Spleen (tissue), 11 donors: ENCODE measurements around the gene DYRK1A. TPM values are rescaled to one million over a fixed set of nuclear protein-coding genes. Genes with fewer than 3 reads are reported as not detected.

Experiments used
- DNase-seq: peaks from one replicate; pipeline ENCODE4 v3.0.0-alpha.2; 2020
- H3K27ac ChIP-seq, 8 donors: fragments of 200-600 bp; sonication (generic) in 7 of 8; 1 replicate in 4 of 8; 2 replicates in 4 of 8; pipeline versions ENCODE4 v1.5.0 to v1.8.0; 2016 to 2021; ENCODE audit warnings: inconsistent platforms in 4 of 8, mild to moderate bottlenecking in 4 of 8, moderate library complexity in 1 of 8
- H3K27me3 ChIP-seq, 7 donors: fragments of 200-600 bp; sonication (generic) in 6 of 7; replicated peaks in 1 of 7; 1 replicate in 4 of 7; 2 replicates in 3 of 7; pipeline versions ENCODE4 v1.5.0 to v1.8.0; 2016 to 2021; ENCODE audit warnings: inconsistent platforms in 3 of 7, mild to moderate bottlenecking in 1 of 7
- H3K36me3 ChIP-seq, 6 donors: fragments of 200-600 bp; sonication (generic) in 5 of 6; 1 replicate in 4 of 6; 2 replicates in 2 of 6; pipeline versions ENCODE4 v1.5.0 to v1.8.0; 2016 to 2021; ENCODE audit warnings: inconsistent platforms in 2 of 6
- H3K4me1 ChIP-seq, 6 donors: fragments of 200-600 bp; sonication (generic) in 5 of 6; 1 replicate in 3 of 6; 2 replicates in 3 of 6; pipeline versions ENCODE4 v1.5.0 to v1.8.0; 2016 to 2021; ENCODE audit warnings: inconsistent platforms in 3 of 6
- H3K4me3 ChIP-seq, 8 donors: fragments of 200-600 bp; sonication (generic) in 7 of 8; 1 replicate in 4 of 8; 2 replicates in 4 of 8; pipeline versions ENCODE4 v1.5.0 to v1.8.0; 2016 to 2021; ENCODE audit warnings: inconsistent platforms in 4 of 8, mild to moderate bottlenecking in 4 of 8, moderate library complexity in 2 of 8
- H3K9me3 ChIP-seq, 8 donors: fragments of 200-600 bp; sonication (generic) in 7 of 8; 1 replicate in 4 of 8; 2 replicates in 4 of 8; pipeline versions ENCODE4 v1.5.0 to v1.8.0; 2016 to 2021; ENCODE audit warnings: inconsistent platforms in 4 of 8
- POLR2A ChIP-seq, 3 donors: fragments of 450-650 bp; IDR thresholded peaks; one replicate each; pipeline ENCODE4 v1.5.1; 2017; ENCODE audit warnings: antibody characterized with exemption in 3 of 3, mild to moderate bottlenecking in 1 of 3
- POLR2AphosphoS5 ChIP-seq, 3 donors: sonication (generic); formaldehyde crosslinking; IDR thresholded peaks; one replicate each; pipeline ENCODE4 v1.5.1; 2017; ENCODE audit warnings: antibody characterized with exemption in 3 of 3
- WGBS, 5 donors: extraction: QIAGEN DNeasy Blood & Tissue Kit in 3 of 5; methylation state at CpG; one replicate each; pipeline versions ENCODE4 v1.1.5 to v1.1.7; 2013 to 2018; 5-methylcytosine and 5-hydroxymethylcytosine counted together
- intact Hi-C: fragments of 100-400 bp; cut with DNase I; formaldehyde crosslinking; loops from one replicate; pipeline ENCODE4 v1.15.0; 2023; ENCODE audit warnings: low total_unique reads
- polyA plus RNA-seq, 3 donors: library from polyadenylated mRNA; stranded (reverse); fragments of 200-250 nt; gene quantifications; one replicate each; pipeline ENCODE4 v1.2.1, GENCODE V29; 2013
- total RNA-seq, 7 donors: library from RNA; depleted of rRNA in 3 of 7; stranded (reverse); fragments of >200 nt in 3 of 7; fragmentation: NEBNext Ultra II Directional in 4 of 7; extraction: Animal tissue kit (Norgen Biotek cat#: 25700) in 4 of 7; gene quantifications; one replicate each; pipeline versions ENCODE4 v1.1.0 to v1.2.1, GENCODE V29; 2016 to 2021
- TF ChIP-seq, protein P1 (sequence below), 11 experiments: fragments of 200-600 bp in 7 of 11; fragments of 450-650 bp in 4 of 11; sonication (generic) in 4 of 11; IDR thresholded peaks in 8 of 11; conservative IDR thresholded peaks in 3 of 11; 1 replicate in 7 of 11; 2 replicates in 4 of 11; pipeline versions ENCODE4 v1.4.0 to v1.8.0; 2016 to 2021; ENCODE audit warnings: antibody characterized with exemption in 11 of 11, inconsistent platforms in 4 of 11, mild to moderate bottlenecking in 1 of 11
- donor health status: healthy with polysubstance abuse.
- donor health status: DM: no; HTN: no; CAD: no; lungs with moderate emphysema.
- donor health status: DM: no; HTN: no; CAD: no.
- donor health status: Bipolar disorder and iron deficiency.
- donor health status: healthy.
- donor health status: DM: no; HTN: no; CAD: no.
- donor health status: DM: yes; HTN: yes; CAD: no.

The DYRK1A gene
- total and polyA plus RNA-seq, 10 donors = 21.9 to 115 (median 95.1) TPM

DNA sequence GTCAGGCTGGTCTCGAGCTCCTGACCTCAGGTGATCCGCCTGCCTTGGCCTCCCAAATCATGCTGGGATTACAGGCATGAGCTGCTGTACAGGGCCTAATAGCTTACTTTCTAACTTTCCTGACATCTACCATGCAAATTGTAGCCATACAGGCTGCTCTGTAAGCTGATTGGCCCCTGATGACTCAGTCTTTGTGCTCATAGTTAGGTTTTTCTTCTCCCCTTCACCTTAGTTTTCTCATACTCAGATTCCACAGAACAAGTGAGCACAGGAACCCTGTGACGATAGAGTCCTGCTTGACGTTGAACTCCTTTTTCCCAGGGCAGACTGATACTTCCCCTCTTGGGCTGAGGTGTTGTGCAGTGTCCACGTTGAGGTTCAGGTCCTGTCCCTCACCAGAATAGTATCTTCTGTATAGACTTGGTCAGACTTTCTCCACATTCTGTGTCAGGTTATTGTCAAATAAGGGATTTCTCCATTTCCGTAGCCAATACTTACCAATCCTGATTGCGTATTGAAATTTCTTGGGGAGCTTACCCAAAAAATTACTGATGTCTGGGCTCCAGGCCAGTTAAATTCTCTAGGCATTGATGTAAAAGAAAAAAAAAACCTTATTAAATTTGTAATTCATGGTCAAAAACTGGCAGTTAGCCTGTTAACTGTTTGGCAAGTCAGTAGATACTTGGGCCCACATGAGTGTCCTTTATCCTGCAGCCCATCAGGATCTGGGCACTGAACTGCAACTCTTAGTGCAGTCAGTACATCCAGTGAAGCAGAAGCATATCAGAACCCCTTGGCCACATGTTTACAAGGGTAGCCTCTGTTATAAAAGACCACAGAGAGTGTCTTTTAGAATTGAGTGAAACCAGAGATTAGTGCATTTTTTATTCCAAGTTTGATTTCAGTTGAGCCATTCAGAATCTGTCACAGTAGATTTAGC is 118.2 kb downstream of the DYRK1A start:
- peak overlapping the region in 1 of 8 donors; percentile 9 for H3K27ac ChIP-seq
- no peaks in the 10 kb centered on the region for H3K9me3 ChIP-seq
- no peak for DNase-seq
- H3K36me3 ChIP-seq = peaks cover 0 to 95% (median 46%) of the 10 kb centered on the region in 6 donors
- WGBS, 5 donors = 73 to 92% (median 88%) methylated on average over 7 of the region's 7 CpGs
- peaks cover 0 to 21% (median 3%) of the 10 kb centered on the region in 6 donors for H3K4me1 ChIP-seq
- no peaks in the 10 kb centered on the region for H3K27me3 ChIP-seq
- no peak overlapping the region for H3K4me3 ChIP-seq
- intact Hi-C loops = no loop called here
- no peak for TF ChIP-seq POLR2A (IDR thresholded peaks at IDR 0.05)
- TF ChIP-seq, protein P1, sequence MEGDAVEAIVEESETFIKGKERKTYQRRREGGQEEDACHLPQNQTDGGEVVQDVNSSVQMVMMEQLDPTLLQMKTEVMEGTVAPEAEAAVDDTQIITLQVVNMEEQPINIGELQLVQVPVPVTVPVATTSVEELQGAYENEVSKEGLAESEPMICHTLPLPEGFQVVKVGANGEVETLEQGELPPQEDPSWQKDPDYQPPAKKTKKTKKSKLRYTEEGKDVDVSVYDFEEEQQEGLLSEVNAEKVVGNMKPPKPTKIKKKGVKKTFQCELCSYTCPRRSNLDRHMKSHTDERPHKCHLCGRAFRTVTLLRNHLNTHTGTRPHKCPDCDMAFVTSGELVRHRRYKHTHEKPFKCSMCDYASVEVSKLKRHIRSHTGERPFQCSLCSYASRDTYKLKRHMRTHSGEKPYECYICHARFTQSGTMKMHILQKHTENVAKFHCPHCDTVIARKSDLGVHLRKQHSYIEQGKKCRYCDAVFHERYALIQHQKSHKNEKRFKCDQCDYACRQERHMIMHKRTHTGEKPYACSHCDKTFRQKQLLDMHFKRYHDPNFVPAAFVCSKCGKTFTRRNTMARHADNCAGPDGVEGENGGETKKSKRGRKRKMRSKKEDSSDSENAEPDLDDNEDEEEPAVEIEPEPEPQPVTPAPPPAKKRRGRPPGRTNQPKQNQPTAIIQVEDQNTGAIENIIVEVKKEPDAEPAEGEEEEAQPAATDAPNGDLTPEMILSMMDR (IDR thresholded peaks at IDR 0.05 in 8 of 11, conservative IDR thresholded peaks at IDR 0.05 in 3 of 11) = no peak

DNA sequence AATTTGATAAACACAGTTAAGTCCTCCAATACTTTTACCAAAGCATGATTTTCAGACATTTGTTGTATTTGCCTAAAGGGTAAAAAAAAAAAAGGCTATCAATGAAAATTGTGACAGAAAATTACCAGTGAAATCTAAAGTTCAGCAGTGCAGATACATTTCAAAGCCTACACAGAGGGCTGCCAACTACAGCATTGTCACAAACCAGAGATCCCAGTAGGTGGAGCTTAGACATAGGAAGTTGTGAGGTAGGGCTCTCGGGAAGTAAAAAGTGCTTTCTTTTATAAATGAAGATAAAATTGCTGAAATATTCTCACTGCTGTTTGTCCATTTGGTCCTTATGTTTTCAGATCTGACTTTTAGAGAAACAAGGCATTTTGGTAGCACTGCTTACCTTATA is 123.0 kb downstream of the DYRK1A start:
- Histone ChIP-seq H3K9me3 (no peaks in the 10 kb centered on the region), H3K27me3 (no peaks in the 10 kb centered on the region), H3K27ac (peak overlapping the region in 1 of 8 donors; percentile 37), H3K36me3 (peaks cover 0 to 96% (median 33%) of the 10 kb centered on the region in 6 donors), H3K4me1 (peaks cover 0 to 22% (median 5%) of the 10 kb centered on the region in 6 donors), H3K4me3 (no peak overlapping the region)
- WGBS, 5 donors = 32 to 58% (median 37%) methylated on average over 1 of the region's 1 CpG
- intact Hi-C loops = no loop called here
- DNase-seq = no peak
- TF ChIP-seq, protein P1 (IDR thresholded peaks at IDR 0.05 in 8 of 11, conservative IDR thresholded peaks at IDR 0.05 in 3 of 11) = no peak
- TF ChIP-seq POLR2A (IDR thresholded peaks at IDR 0.05) (no peak), POLR2AphosphoS5 (IDR thresholded peaks at IDR 0.05) (no peak)

DNA sequence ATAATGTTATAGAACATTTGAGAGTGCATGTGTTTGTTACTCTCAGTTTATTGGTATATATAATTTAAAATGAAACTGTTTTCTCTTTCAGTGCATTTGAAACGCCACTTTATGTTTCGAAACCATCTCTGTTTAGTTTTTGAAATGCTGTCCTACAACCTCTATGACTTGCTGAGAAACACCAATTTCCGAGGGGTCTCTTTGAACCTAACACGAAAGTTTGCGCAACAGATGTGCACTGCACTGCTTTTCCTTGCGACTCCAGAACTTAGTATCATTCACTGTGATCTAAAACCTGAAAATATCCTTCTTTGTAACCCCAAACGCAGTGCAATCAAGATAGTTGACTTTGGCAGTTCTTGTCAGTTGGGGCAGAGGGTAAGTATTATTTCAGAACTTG is 123.5 kb downstream of the DYRK1A start:
- TF ChIP-seq POLR2AphosphoS5 (IDR thresholded peaks at IDR 0.05) (no peak), POLR2A (IDR thresholded peaks at IDR 0.05) (no peak)
- TF ChIP-seq, protein P1 (IDR thresholded peaks at IDR 0.05 in 8 of 11, conservative IDR thresholded peaks at IDR 0.05 in 3 of 11) = no peak

DNA sequence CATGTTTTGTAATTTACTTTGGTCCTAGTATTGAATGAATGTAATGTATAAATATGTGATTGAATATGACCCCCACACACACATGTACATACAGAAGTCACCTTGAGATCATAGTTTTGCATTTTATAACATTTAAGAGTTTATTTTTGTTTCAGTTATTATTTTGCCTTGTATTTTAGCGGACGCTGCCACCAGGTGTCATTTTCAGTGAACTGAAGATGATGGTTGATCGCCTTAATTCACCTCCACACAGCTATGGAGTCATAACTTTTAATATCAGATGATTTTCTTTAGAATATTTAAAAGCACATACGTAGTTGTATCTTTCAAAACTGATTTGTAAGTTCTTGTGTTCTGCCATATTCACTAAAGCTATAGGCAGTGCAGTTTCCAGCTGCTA is 130.4 kb downstream of the DYRK1A start:
- Histone ChIP-seq H3K4me1 (peaks cover 0 to 18% (median 0%) of the 10 kb centered on the region in 6 donors), H3K36me3 (peaks cover 0 to 88% (median 31%) of the 10 kb centered on the region in 6 donors), H3K27me3 (no peaks in the 10 kb centered on the region), H3K27ac (no peak overlapping the region), H3K4me3 (no peak overlapping the region), H3K9me3 (no peaks in the 10 kb centered on the region)
- DNase-seq = no peak
- intact Hi-C loops = no loop called here
- no peak for TF ChIP-seq POLR2AphosphoS5 (IDR thresholded peaks at IDR 0.05)
- TF ChIP-seq, protein P1 (IDR thresholded peaks at IDR 0.05 in 8 of 11, conservative IDR thresholded peaks at IDR 0.05 in 3 of 11) = peak in 2 of 11 experiments; percentile 1 to 11
- 83 to 87% (median 85%) methylated on average over 4 of the region's 4 CpGs for WGBS, 5 donors

More for the DNA sequence above, 123.5 kb downstream of the DYRK1A start:
- Histone ChIP-seq H3K4me1 (peaks cover 0 to 17% (median 5%) of the 10 kb centered on the region in 6 donors), H3K27me3 (no peaks in the 10 kb centered on the region), H3K27ac (peak overlapping the region in 1 of 8 donors; percentile 37), H3K9me3 (no peaks in the 10 kb centered on the region), H3K4me3 (no peak overlapping the region), H3K36me3 (peaks cover 0 to 96% (median 31%) of the 10 kb centered on the region in 6 donors)
- no peak for DNase-seq
- WGBS, 5 donors = 77 to 94% (median 85%) methylated on average over 7 of the region's 7 CpGs
- intact Hi-C loops = no loop called here
